IPS DF 4.7 (cell line): ENCODE measurements around the gene KDELR1.
"Not testable (repeated sequence)": the region's sequence is repeated elsewhere in the genome, so short reads cannot be mapped to it uniquely, and the experiment has no call there.

ENCODE experiments used
- DNase-seq: peaks from one replicate; pipeline ENCODE4 v3.0.0-alpha.2; 2013; ENCODE audit warnings: low spot score; ENCODE audit errors: extremely low read depth

The KDELR1 gene

GRCh38 chr19:48371771-48372170 lies 19.6 kb downstream of the KDELR1 start:
- not testable (repeated sequence) for DNase-seq

- no peak for DNase-seq
These were observed 20.0 kb downstream of the KDELR1 start for GRCh38 chr19:48371367-48371766.

GRCh38 chr19:48370955-48371354 lies 20.4 kb downstream of the KDELR1 start:
- no peak for DNase-seq

- DNase-seq, result no peak
These were observed 22.4 kb downstream of the KDELR1 start for GRCh38 chr19:48368936-48369335.

GRCh38 chr19:48367855-48368254 lies 23.5 kb downstream of the KDELR1 start:
- DNase-seq, result no peak

- no peak for DNase-seq
These were observed 25.7 kb downstream of the KDELR1 start for GRCh38 chr19:48365602-48366001.

GRCh38 chr19:48364598-48365348 lies 26.6 kb downstream of the KDELR1 start:
- no peak for DNase-seq

GRCh38 chr19:48363810-48364597 lies 27.3 kb downstream of the KDELR1 start, which contains the start of the genes SYNGR4 and TMEM143:
Gene SYNGR4 (plus strand): TSS chr19:48364367. CDS start chr19:48365843, 1,476 bp downstream.
Gene TMEM143 (minus strand): TSS chr19:48363940. CDS start chr19:48363920, 20 bp downstream.
- DNase-seq, result peak; percentile 99

GRCh38 chr19:48363500-48363809 lies 27.9 kb downstream of the KDELR1 start:
- no peak for DNase-seq

GRCh38 chr19:48362716-48363499 lies 28.4 kb downstream of the KDELR1 start:
- DNase-seq, result peak; percentile 82

GRCh38 chr19:48361912-48362311 lies 29.4 kb downstream of the KDELR1 start:
- no peak for DNase-seq

GRCh38 chr19:48359123-48359522 lies 32.2 kb downstream of the KDELR1 start:
- DNase-seq, result no peak

GRCh38 chr19:48355365-48355954 lies 35.9 kb downstream of the KDELR1 start:
- DNase-seq, result no peak

GRCh38 chr19:48354332-48354992 lies 36.9 kb downstream of the KDELR1 start:
- no peak for DNase-seq

- DNase-seq, result no peak
These were observed 37.7 kb downstream of the KDELR1 start for GRCh38 chr19:48353677-48354076.

GRCh38 chr19:48351341-48351752 lies 40.0 kb downstream of the KDELR1 start:
- no peak for DNase-seq

GRCh38 chr19:48350856-48351255 lies 40.5 kb downstream of the KDELR1 start:
- DNase-seq, result no peak

GRCh38 chr19:48348737-48349136 lies 42.6 kb downstream of the KDELR1 start:
- no peak for DNase-seq

GRCh38 chr19:48348045-48348444 lies 43.3 kb downstream of the KDELR1 start:
- DNase-seq, result no peak

- no peak for DNase-seq
These were observed 45.2 kb downstream of the KDELR1 start for GRCh38 chr19:48346191-48346590.

GRCh38 chr19:48344892-48345291 lies 46.5 kb downstream of the KDELR1 start:
- no peak for DNase-seq
